Erythroblast (primary cell): ENCODE results near the gene YARS2.

ENCODE experiments used
- GATA1 ChIP-seq: IDR thresholded peaks from 2 replicates; pipeline ENCODE4 v1.6.1; 2011; ENCODE audit warnings: low read depth, mild to moderate bottlenecking, control low read depth, low read length, moderate library complexity
- POLR2A ChIP-seq: IDR thresholded peaks from 2 replicates; pipeline ENCODE4 v1.6.1; 2011; ENCODE audit warnings: mild to moderate bottlenecking, low read length

- TF ChIP-seq POLR2A: peak; percentile 95
- TF ChIP-seq GATA1: no peak
These were observed at the start of gene YARS2 for GRCh38 chr12:32755654-32756475.
